Left lobe of liver (tissue), 2 donors: Measurements from ENCODE around the gene POLRMT. TPM values are rescaled to one million over a fixed set of nuclear protein-coding genes. Genes with fewer than 3 reads are reported as not detected.

Experiments
- ATAC-seq: fragments of 200-7000 bp; cut with Tn5 transposase; one replicate; pipeline ENCODE4 v1.9.1; 2020; ENCODE audit warnings: mild to moderate bottlenecking, moderate library complexity
- DNase-seq: peaks from one replicate; pipeline ENCODE4 v3.0.0-alpha.2; 2020; ENCODE audit warnings: low spot score
- total RNA-seq: library from RNA; stranded (reverse); gene quantifications from one replicate; pipeline ENCODE4 v1.2.1, GENCODE V29; 2021
- donor health status: DM: no; HTN: no; CAD: no; lungs with moderate emphysema.
- donor health status: DM: no; HTN: yes; CAD: no.

Gene POLRMT
- total RNA-seq, 1 donor from 2014 or later = 51.8 TPM

- ATAC-seq (peak; percentile 5), DNase-seq (no peak)
These were observed 50.0 kb downstream of the POLRMT start for GRCh38 chr19:583198-583967.

DNA sequence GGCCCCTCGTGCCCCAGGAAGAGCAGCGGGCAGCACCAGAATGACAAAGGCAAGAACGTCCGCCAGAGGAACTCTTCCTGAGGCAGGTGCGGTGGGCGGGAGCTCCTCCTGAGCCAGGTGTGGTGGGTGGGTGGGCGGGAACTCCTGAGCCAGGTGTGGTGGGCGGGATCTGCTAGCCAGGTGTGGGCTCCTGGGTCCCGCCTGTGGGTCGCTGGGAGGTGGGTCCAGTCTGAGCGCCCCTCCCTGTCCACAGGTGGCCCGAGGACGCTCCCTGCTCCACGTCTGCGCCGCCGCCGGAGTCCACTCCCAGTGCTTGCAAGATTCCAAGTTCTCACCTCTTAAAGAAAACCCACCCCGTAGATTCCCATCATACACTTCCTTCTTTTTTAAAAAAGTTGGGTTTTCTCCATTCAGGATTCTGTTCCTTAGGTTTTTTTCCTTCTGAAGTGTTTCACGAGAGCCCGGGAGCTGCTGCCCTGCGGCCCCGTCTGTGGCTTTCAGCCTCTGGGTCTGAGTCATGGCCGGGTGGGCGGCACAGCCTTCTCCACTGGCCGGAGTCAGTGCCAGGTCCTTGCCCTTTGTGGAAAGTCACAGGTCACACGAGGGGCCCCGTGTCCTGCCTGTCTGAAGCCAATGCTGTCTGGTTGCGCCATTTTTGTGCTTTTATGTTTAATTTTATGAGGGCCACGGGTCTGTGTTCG, 50.7 kb downstream of the POLRMT start:
- ATAC-seq (no peak), DNase-seq (no peak)

DNA sequence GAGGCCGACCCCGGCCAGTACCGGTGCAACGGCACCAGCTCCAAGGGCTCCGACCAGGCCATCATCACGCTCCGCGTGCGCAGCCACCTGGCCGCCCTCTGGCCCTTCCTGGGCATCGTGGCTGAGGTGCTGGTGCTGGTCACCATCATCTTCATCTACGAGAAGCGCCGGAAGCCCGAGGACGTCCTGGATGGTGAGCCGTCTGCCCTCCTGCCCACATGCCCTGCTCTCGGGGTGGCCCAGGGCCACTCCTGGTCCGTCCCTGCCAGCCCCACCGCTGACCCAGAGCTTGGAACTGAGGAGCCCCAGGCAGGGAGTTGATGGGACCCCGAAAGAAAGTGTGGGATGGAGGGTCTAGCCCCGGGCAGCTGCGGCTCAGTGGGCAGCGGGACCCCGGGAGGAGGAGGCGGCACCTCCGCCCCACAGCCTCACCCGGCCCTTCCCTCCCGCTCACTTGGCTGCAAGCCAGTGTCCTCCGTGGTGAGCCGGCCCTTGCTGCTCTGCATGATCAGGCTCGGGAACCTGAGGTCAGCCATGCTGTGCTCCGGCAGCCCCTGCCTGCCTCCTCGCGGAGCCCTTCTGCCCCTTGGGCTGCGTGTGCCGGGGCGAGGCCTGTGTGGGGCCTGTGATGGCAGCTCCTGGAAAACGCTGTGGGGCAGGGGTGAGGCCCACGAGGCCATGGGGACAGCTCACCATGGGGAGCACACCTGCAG, 51.8 kb downstream of the POLRMT start:
- DNase-seq (no peak), ATAC-seq (no peak)

GRCh38 chr19:580274-580835, 53.0 kb downstream of the POLRMT start:
- no peak for DNase-seq

GRCh38 chr19:579842-580155, 53.5 kb downstream of the POLRMT start:
- DNase-seq = no peak
- ATAC-seq = no peak

More at GRCh38 chr19:580274-580835, 53.0 kb downstream of the POLRMT start:
- ATAC-seq = no peak

DNA sequence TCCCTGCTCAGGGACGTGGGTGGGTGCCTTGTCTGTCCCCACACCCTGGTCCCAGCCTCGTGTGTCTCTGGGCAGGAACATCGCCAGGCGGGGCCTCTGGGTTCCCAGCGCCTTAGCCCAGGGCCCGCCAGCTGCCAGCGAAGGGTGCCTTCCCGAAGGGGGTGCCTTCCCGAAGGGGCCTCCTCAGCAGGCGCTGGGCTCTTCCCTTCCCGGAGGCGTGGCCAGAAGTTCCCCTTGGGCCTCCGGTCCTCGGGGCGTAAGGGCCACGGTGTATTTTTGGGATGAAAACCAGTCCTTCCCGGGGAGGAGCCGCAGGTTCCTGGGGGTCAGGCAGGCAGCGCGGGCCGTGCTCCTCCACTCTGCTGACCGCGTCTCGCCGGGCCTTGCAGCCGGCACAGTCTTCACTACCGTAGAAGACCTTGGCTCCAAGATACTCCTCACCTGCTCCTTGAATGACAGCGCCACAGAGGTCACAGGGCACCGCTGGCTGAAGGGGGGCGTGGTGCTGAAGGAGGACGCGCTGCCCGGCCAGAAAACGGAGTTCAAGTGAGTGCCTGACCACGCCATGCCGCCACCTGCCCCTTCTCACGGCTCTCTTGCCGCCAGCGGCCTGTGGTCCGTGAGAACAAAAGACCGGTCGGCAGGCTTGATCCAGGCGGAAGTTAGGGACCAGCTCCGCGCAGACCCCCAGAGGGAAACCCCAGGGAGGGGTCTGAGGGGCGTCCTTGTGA, 54.1 kb downstream of the POLRMT start:
- ATAC-seq (no peak), DNase-seq (no peak)

- DNase-seq (no peak), ATAC-seq (no peak)
These were observed 55.6 kb downstream of the POLRMT start for GRCh38 chr19:577439-578392.

DNA sequence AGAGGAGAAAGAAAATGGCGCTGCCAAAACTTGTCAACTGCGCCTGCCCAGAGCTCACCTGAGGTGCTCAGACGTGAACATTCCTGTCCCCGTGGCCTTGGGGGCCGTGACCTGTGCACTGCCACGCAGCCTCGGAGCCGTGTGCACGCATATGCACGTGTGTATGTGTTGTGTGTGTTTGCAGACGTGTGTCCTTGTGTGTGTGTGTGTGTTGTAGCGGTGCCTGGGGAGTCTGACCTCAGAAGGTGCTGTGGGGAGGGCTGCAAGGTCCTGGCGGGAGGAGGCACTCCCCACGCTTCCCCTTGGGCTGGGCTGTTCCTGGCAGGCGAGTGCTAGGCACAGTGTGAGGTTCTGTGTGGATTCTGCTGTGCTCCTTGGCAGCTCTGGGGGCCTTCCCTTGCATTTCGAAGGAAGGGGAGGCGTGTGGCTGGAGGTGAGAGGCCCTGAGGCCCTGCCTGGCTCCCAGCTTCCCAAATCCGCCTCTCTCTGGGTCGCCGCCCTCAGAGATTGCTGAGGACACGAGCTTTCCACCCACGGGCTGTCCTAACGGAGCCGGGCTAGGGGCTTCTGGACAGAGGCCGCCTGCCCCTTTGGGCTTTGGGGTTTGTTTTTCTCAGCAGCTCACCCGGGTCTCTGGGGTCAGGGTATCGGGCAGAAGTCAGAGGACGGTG, 56.4 kb downstream of the POLRMT start:
- DNase-seq (no peak), ATAC-seq (no peak)

GRCh38 chr19:575527-576506, 57.5 kb downstream of the POLRMT start:
- ATAC-seq (no peak), DNase-seq (no peak)

DNA sequence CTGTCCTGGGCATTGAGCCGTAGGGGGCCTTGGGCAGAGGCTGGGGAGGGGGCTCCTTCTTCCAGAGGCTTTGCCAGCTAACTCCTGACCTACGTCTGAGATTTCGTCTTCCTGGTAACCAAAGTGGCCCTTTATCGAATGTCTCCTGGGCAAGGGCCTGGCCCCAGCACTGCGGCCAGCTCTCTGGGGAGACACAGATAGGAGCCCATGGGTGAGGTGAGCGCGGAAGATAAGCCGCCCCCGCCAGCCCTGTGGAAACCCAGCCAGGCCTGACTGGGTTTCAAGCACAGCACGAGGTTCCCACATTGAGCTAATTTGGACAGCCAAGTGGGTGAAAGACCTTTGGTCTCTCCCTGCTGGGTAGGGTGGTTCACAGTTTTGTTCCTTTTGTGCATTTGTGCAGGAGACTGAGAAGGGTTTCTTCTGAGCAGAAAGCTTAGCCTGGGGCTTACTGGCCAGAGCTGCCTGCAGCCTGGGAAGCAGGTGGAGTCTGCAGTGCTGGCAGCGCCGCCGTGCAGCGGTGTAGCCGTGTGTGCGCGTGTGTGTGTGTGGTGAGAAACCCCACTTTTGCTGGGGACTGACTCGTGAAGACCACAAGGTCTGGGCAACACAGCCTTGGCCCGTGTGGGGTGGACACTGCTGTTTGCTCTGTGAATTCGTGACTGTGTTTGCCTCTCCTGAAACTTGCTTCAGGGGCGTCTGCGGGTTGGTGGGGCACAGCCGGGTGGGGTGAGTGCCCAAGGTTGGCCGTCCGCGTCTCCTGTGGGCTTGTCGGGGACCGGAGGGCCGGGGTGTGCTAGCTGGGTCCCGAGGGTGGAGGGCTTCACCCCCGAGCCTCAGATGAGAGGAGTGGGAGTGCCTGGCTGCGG, 58.4 kb downstream of the POLRMT start:
- ATAC-seq (peak; percentile 66), DNase-seq (peak; percentile 81)

DNA sequence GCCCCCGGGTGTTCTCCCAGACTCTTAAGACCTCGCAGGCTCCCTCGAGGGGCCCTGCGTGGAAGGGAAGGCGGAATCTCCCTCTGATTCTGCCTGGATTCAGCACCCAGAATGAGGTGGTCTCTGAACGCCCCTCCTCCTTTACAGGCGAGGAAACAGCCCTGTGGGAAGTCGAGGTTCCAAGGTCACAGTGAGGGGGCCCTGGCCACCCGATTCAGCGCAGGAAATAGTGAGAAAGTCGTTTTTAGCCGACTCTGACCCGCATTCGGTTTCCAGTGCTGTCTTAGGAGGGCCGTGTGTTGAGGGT, 59.9 kb downstream of the POLRMT start:
- ATAC-seq (no peak), DNase-seq (no peak)

DNA sequence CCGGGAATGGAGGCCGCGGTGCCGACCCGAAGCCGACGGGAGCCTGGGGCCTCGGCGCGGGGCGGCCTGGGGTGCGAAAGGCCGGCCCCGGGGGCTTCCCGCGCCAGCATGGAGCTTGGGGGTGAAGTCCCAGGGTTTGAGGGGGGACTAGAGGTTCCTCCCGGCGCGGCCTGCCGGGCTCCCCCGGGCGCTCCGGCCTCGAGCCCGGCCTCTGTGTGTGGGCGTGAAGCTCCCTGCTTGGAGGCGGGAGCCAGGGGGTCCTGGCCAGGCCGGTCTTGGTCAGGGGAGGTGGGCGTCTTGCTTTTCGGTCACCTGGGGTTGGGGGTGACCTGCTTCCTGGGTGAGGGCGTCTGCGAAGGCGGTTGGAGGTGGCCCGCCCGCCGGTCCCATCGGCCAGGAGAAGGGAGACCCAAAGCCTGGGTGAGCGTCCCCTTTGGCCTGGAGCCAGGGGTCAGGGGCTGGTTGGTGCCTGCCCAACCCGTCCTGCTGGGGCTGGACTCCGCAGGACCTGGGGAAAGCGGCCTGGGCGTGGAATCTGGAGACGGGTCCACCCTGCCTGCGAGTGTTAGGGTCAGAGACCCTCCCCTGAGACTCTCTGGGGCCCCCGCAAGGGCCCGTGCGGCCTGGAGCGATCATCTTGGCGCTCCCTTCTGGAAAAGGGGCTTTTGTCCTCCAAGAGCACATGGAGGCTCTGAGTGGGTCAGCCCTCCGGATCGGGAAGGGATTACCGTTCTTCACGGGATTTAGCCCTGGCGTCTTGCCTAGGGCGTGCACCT, 60.4 kb downstream of the POLRMT start:
- ATAC-seq (peak; percentile 2), DNase-seq (peak; percentile 74)

GRCh38 chr19:572140-572742, 61.1 kb downstream of the POLRMT start, which contains the start of gene BSG:
TSS of gene BSG (plus strand) at chr19:572596. CDS start at chr19:572635, 39 bp downstream.
- ATAC-seq (peak; percentile 86), DNase-seq (peak; percentile 98)

- no peak for DNase-seq
These were observed 61.8 kb downstream of the POLRMT start for GRCh38 chr19:571566-571974.

DNA sequence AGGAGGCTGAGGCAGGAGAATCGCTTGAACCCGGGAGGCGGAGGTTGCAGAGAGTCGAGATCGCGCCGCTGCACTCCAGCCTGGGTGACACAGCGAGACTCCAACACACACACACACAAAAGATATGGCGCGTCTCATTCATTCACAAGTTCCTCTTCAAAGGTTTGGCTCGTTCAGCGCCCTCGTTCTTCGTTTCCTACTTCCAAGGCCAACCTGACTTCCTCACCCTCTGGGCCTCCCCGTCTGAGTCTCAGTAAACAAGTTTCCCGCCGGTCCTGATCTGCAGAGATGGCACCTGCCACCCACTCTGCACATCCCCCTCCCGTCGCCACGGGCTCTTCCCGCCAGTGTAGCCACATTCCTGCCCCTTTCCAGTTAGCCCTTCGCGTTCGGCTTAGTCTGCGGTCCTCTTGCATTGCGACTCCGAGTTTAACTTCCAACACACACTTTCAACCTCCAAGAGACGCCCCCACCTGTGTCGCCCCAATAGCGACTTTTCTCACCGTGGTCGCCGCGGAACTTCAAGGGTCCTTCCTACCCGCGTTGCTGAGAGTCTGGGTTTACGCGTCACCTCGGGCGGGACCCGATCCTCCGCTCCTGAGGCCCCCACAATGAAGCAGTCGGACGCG, 62.3 kb downstream of the POLRMT start:
- no peak for DNase-seq
- ATAC-seq = no peak

More at GRCh38 chr19:571566-571974, 61.8 kb downstream of the POLRMT start:
- no peak for ATAC-seq
